Thyroid gland (tissue), 4 donors: Measurements from ENCODE around the gene STX16. TPM values are rescaled to one million over a fixed set of nuclear protein-coding genes. Genes with fewer than 3 reads are reported as not detected.

Experiments
- DNase-seq, 2 donors: peaks; one replicate each; pipeline ENCODE4 v3.0.0-alpha.2; 2019
- H3K27ac ChIP-seq, 3 donors: fragments of 200-600 bp; sonication (generic); 1 replicate in 2 of 3; 2 replicates in 1 of 3; pipeline ENCODE4 v1.5.1; 2016 to 2019; ENCODE audit warnings: mild to moderate bottlenecking in 1 of 3, moderate library complexity in 1 of 3
- H3K27me3 ChIP-seq: fragments of 200-600 bp; sonication (generic); one replicate; pipeline ENCODE4 v1.5.1; 2019
- H3K36me3 ChIP-seq, 2 donors: fragments of 200-600 bp; sonication (generic); one replicate each; pipeline ENCODE4 v1.5.1; 2016 to 2019
- H3K4me1 ChIP-seq, 2 donors: fragments of 200-600 bp; sonication (generic); one replicate each; pipeline ENCODE4 v1.5.1; 2017 to 2019
- H3K4me3 ChIP-seq, 3 donors: fragments of 200-600 bp; sonication (generic); replicated peaks in 1 of 3; 1 replicate in 2 of 3; 2 replicates in 1 of 3; pipeline ENCODE4 v1.5.1; 2016; ENCODE audit warnings: mild to moderate bottlenecking in 1 of 3
- H3K9me3 ChIP-seq: fragments of 200-600 bp; sonication (generic); one replicate; pipeline ENCODE4 v1.5.1; 2017
- CTCF ChIP-seq, 6 experiments: fragments of 200-600 bp in 3 of 6; fragments of 450-650 bp in 3 of 6; sonication (generic) in 3 of 6; IDR thresholded peaks; one replicate each; pipeline ENCODE4 v1.5.1; 2016 to 2019; ENCODE audit warnings: antibody characterized with exemption in 6 of 6, mild to moderate bottlenecking in 2 of 6, inconsistent platforms in 1 of 6, moderate library complexity in 1 of 6
- POLR2A ChIP-seq, 2 donors: fragments of 450-650 bp; IDR thresholded peaks; one replicate each; pipeline ENCODE4 v1.6.1; 2017; ENCODE audit warnings: antibody characterized with exemption in 2 of 2, mild to moderate bottlenecking in 2 of 2, moderate library complexity in 1 of 2
- WGBS, 2 donors: methylation state at CpG; one replicate each; pipeline ENCODE4 v1.1.5; 2017; 5-methylcytosine and 5-hydroxymethylcytosine counted together
- intact Hi-C: fragments of 100-400 bp; cut with DNase I; formaldehyde crosslinking; loops from one replicate; pipeline ENCODE4 v1.15.1; 2023
- total RNA-seq, 4 donors: library from RNA; depleted of rRNA; stranded (reverse); fragments of >200 nt; gene quantifications; one replicate each; pipeline ENCODE4 v1.2.3, GENCODE V29; 2016

The STX16 gene
- total RNA-seq, 4 donors from 2014 or later = 42.5 to 59.1 (median 53.0) TPM

DNA sequence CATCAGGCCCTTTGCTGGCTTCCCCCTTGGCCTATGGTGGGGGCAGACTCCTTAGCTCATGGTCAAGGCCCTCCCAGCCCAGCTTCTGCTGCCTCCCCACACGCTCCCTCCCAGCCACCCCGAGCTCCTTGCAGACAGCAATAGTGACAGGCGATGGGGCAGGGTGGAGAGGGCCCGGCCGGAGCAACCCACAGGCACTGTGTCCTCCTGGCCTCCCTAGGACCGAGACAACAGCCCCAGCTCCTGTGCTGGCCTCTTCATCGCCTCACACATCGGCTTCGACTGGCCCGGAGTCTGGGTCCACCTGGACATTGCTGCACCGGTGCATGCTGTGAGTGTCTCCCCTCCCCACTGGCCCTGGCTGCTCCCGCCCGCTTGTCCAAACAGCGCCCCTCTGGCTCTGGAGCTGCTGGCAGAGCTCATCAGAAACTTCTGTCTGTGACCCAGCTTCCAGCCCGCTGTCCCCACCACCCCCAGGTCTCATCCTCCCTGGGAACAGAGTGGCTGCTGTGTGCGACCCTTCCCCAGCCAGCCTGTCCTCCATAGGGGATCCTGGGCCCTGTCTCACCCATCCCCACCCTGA lies 63.3 kb downstream of the STX16 start:
- Histone ChIP-seq H3K4me1 (no peaks in the 10 kb centered on the region), H3K27ac (no peak overlapping the region), H3K9me3 (no peaks in the 10 kb centered on the region), H3K27me3 (no peaks in the 10 kb centered on the region), H3K4me3 (no peak overlapping the region), H3K36me3 (no peaks in the 10 kb centered on the region)
- no peak for DNase-seq
- WGBS, 2 donors = 92 to 96% methylated on average over 6 to 13 of the region's 16 CpGs
- no peak for TF ChIP-seq POLR2A (IDR thresholded peaks at IDR 0.05)
- intact Hi-C loops = no loop called here

GRCh38 chr20:58714923-58715351 lies 63.9 kb downstream of the STX16 start:
- no peak for DNase-seq
- no peaks in the 10 kb centered on the region for H3K27me3 ChIP-seq
- H3K36me3 ChIP-seq = no peaks in the 10 kb centered on the region
- TF ChIP-seq POLR2A (IDR thresholded peaks at IDR 0.05) (no peak), CTCF (IDR thresholded peaks at IDR 0.05) (no peak)
- WGBS, 2 donors = 92 to 93% methylated on average over 8 to 9 of the region's 14 CpGs
- H3K27ac ChIP-seq = no peak overlapping the region
- no peak overlapping the region for H3K4me3 ChIP-seq
- intact Hi-C loops = no loop called here
- H3K4me1 ChIP-seq = no peaks in the 10 kb centered on the region
- H3K9me3 ChIP-seq = no peaks in the 10 kb centered on the region

DNA sequence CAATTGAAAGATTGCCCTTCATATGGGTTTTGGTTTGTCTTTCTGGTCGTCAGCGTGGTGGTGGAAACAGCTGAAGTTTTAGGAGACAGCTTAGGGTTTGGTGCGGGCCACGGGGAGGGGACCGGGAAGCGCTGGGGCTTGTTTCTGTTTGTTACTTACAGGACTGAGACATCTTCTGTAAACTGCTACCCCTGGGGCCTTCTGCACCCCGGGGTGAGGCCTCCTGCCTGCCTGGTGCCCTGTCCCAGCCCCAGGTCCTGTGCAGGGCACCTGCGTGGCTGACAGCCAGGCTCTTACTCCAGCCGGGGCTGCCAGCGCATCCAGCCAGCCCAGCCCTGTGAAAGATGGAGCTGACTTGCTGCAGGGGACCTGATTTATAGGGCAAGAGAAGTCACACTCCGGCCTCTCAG lies 64.3 kb downstream of the STX16 start:
- Histone ChIP-seq H3K36me3 (no peaks in the 10 kb centered on the region), H3K27ac (no peak overlapping the region), H3K27me3 (no peaks in the 10 kb centered on the region), H3K4me1 (no peaks in the 10 kb centered on the region), H3K9me3 (no peaks in the 10 kb centered on the region), H3K4me3 (no peak overlapping the region)
- WGBS, 2 donors = 86 to 87% methylated on average over 10 to 11 of the region's 11 CpGs
- intact Hi-C loops = no loop called here
- TF ChIP-seq CTCF (IDR thresholded peaks at IDR 0.05) (no peak), POLR2A (IDR thresholded peaks at IDR 0.05) (no peak)
- DNase-seq = no peak

GRCh38 chr20:58715801-58716475 lies 64.9 kb downstream of the STX16 start:
- Histone ChIP-seq H3K36me3 (no peaks in the 10 kb centered on the region), H3K9me3 (no peaks in the 10 kb centered on the region), H3K27ac (no peak overlapping the region), H3K4me1 (no peaks in the 10 kb centered on the region), H3K4me3 (no peak overlapping the region), H3K27me3 (no peaks in the 10 kb centered on the region)
- TF ChIP-seq POLR2A (IDR thresholded peaks at IDR 0.05) = no peak
- no peak for TF ChIP-seq CTCF (IDR thresholded peaks at IDR 0.05)
- DNase-seq = no peak
- intact Hi-C loops = no loop called here
- WGBS, 2 donors = 84 to 89% methylated on average over 8 of the region's 18 CpGs

DNA sequence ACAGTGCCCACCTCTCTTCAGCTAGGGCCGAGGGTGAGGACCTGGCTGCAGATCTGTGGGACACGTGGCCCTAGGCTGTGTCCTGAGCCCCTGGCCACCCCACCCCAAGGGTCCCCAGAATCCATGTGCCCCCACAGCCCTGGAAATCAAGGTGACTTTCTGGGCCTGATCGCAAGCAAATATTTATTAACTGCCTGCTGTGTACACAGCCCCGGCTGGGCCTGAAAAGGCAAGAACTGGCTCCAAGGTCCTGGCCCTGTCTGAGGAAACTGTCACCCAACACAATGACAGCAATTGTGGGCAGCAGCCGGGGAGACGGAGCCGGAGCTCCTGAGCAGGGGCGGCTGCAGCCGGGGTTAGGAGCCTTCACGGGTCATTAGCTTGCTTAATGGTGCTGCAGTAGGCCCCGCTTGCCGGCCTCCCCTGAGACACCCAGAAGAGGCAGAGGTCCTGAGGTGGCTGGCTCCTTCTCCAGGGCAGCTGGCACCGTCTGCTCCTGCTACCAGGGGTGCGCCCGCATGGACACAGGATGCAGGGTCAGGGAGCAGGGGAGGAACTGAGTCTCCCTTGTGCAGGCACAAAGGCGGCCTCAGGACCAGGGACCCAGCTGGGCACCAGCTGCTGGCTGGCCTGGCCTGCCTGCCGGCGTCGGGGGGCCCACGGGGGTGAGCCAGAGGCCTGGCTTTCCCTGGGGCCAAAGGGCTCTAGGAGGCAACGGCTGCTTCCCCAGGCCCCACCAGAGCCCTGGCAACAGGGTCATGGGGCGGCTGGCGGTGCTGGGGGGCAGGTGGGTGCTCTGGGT lies 65.6 kb downstream of the STX16 start:
- no peak for DNase-seq
- no peaks in the 10 kb centered on the region for H3K36me3 ChIP-seq
- 71 to 79% methylated on average over 8 to 11 of the region's 23 CpGs for WGBS, 2 donors

More for the DNA sequence above, 65.6 kb downstream of the STX16 start:
- intact Hi-C loops = no loop called here
- Histone ChIP-seq H3K27ac (no peak overlapping the region), H3K9me3 (no peaks in the 10 kb centered on the region), H3K4me3 (no peak overlapping the region), H3K4me1 (no peaks in the 10 kb centered on the region), H3K27me3 (no peaks in the 10 kb centered on the region)
- TF ChIP-seq CTCF (IDR thresholded peaks at IDR 0.05) (no peak), POLR2A (IDR thresholded peaks at IDR 0.05) (no peak)
